HG03039 (cell line): ENCODE results near the gene MPP1.
A peak's percentile ranks its signal among the peaks of the same experiment; 100 is the strongest.

Experiments used
- ATAC-seq: cut with Tn5 transposase; IDR thresholded peaks from one replicate; pipeline ENCODE4 v1.9.1; 2021; ENCODE audit warnings: mild to moderate bottlenecking, moderate library complexity; ENCODE audit not compliant: unreplicated experiment

MPP1 gene

DNA sequence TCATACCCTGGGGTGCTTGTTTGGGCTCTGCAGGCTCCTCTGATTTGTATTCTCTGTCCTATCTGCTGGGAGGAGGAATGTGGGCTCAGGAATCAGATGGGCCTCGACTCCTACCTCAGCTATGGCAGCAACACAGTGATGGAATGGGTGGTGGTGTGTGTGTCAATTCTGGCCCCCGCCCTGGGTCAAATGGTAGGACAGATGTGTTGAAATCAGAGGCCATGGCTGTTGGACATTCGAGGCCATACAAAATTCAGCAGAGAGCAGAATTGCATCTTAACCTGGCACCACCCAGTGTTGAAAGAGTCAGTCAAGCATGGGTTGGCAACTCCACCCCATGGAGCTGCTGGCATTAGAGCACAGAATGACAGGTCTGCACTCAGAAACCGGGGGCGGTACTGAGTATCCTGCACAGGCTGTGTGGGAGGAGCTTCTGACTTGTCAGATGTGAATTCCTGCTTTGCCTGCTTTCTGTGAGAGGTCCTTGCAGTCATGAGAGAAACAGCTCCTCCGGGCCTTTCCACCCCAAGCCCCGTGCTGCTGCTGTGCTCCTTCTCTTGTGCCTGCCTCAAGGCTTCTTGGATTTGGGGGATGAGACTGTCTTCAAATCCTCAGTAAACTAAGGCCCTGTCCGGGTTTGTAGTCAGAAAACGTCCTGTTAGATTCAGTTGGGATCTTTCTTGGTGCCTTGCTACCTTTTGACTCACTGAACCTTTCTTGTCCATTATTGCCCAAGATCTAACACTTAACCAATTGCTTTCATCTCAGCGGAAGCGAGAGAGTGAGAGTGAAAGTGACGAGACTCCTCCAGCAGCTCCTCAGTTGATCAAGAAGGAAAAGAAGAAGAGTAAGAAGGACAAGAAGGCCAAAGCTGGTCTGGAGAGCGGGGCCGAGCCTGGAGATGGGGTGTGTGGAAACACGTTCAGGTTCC is 29.6 kb downstream of the MPP1 start:
- ATAC-seq = no peak

DNA sequence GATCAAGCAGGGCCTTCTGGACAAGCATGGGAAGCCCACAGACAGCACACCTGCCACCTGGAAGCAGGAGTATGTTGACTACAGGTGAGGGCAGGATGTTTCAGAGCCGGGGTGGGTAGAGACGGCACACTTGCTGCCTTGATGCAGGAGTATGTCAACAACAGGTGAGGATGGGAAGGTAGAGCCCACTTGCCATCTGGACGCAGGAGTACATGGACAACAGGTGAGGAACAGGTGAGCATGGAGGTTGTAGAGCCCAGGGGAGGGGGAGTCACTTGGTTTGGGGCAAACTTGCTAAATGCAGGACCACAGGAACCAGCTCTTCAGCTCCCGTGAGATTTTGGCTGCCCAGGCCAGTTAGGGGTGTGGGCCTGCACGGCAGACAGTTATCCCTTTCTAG is 30.7 kb downstream of the MPP1 start:
- ATAC-seq = no peak

DNA sequence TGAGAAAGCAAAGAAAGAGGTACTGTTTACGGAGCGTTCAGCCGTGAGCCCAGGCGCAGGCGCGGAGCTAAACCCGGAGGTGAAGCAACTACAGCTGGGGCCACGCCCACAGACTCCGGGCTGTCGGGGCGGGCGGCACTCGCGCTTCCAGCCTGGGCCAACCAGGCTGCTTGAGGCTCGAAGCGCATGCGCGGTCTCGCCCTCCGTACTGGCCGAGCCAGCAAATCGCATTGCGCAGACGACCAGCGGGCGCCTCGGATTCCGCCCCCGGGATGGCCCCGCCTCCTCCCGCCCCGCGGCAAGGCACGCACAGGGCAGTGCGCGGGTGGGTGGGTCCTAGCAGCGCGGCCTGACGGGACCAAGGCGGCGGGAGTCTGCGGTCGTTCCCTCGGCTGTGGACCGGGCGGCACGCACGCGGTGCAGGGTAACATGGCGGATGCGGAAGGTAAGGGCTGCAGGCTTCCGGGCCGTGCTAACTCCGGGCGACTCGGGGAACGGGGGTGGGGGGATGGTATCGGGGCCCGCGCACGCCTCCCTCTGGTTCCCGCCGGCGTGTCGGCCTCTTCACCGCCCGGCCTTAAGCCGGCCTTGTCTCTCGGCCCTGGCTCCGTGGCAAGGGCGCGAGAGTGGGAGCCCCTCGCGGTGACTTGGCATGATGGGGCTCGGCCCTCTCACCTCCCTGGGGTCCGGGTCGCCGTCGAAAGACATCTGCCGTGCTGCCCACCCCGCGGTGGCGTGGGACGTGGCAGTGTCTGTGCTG is 42.6 kb downstream of the MPP1 start, which contains the start of gene DKC1:
DKC1 (plus strand) TSS at position 328 of the 760 bp plus-strand sequence; CDS start at position 430, 102 bp downstream.
- ATAC-seq = peak; percentile 87

DNA sequence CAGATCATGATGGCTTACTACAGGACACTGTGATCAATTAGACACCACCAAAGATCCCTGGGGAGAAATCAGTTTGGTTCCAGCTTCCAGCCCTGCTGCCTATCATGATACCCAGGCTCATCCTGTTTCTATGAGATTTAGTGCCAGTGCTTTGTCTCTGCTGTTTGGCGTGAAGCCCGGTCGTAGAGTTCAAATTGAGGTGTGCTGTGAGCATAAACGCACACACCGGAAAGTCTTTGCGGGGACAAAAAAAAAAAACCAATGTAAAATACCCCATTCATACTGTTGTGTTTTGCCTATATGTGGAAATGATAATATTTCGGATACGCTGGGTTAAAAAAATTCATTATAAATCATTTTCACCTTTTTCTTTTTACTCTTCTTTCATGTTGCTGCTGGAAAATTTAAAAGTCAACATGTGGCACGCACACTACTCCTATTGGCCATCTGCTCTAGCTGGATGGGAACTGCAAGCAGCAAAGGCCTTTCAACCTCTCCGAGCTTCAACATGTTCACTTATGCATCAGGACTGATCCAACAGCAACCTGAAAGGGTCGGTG is 43.2 kb downstream of the MPP1 start:
- ATAC-seq = no peak

DNA sequence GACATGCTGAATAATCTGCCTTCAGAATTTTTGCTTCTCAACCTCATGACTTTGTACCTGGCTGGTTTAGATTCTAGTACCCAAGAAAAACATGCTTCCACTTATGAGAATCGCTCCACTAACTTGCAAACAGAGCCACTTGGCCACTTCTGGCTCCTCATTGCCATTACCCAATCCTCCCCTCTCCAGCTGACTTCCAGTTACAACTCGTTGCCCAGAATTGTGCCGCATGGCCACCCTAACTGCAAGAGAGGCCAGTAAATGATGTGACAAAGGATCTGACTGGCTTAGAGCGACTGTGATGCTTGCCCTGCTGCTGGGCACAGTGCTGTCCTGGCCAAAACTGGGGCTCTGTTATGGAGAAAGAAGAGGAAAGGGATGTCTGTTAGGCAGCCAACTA is 46.6 kb downstream of the MPP1 start:
- no peak for ATAC-seq

DNA sequence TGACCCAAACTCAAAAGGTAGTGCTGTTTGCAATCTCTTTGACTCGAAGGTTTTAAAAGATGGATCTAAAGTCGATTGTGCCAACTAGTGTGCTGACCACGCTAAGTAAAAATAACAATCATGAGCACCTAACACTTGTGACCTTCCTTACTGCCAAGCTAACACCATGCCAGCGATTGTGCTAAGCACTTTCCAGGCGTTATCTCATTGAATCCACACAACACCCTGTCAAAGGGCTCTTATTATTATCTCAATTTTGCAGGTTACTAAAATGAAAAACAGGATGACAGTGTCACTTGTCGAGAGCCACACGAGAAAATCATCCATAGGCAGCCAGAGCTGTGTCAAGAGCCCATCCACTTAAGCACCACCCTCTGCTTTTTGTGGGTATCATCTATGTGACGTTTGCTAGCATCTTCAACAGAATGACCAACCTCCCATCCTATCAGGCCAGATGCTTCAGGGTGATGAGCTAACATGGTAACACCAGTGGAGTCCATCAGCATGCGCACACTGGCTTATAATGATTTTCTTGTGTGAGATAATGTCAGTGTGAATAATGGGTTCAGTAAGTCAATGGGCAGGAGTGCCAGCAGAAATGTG is 53.5 kb downstream of the MPP1 start:
- no peak for ATAC-seq

DNA sequence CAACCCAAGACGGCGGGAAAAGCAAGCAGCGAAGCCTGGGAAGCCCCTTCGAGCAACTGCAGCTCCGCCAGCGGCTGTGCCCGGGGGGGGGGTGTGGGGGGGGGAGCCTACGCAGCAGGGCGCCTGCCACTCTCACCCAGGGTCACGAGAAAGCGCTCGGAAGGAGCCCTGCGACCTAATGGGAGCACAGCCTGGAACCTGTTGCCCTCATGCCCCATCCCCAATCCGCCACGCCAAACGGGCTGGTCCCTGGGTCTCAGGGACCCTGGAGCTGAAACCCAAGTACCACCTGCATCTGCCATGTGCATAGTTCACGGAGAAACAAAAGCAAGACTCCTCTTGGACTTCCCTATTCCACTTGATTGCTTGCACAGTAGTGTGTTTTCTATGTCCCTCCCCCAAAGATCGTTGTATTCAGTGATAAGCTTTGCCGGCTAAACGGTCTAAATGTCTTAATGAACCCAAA is 54.0 kb downstream of the MPP1 start:
- ATAC-seq = no peak

DNA sequence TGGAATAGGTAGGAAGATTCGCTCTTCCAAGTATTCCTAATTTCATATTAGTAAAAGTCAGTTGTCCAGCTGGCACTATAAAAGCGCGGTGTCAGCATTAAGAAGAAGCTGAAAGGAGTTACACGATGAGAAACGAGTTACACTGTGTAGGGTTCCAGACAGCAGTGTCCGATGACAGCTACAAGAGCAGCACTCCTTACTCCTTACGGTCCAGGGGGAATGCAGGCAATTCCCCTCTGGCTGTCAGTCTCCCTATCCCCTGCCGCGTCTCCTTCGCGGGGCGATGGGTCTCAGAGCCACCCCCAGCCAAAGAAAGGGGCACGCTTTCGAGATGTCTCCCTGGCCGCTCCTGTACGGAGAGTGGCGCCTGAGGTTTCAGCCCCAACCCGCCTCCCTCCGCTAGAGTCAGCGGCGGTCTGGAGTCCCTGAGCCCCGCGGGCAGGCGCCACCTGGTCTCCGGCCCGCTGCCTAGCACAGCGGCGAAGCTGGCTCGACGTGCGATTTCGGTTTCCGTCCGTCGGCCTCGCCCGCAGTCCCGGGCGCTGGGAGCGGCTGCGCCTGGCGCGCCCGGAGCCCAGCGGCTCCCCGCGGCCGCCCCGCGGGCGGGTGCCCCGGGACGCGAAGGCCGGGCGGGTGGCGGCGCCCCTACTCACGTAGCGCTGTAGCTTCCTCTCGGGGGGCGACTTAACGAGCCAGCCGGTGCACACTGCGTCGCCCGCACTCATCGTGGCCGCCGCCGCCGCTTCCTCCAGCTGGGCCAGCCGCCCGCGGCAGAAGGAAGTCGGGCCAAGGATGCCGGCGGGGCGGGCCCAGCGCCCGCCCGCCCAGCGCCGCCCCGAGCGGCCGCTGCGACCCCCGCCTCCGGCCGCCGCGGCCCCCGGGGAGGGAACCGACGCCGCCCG is 54.7 kb downstream of the MPP1 start, which contains the start of gene GAB3:
GAB3 (minus strand) TSS at position 777 of the 902 bp plus-strand sequence; CDS start at position 725, 52 bp downstream.
- no peak for ATAC-seq

DNA sequence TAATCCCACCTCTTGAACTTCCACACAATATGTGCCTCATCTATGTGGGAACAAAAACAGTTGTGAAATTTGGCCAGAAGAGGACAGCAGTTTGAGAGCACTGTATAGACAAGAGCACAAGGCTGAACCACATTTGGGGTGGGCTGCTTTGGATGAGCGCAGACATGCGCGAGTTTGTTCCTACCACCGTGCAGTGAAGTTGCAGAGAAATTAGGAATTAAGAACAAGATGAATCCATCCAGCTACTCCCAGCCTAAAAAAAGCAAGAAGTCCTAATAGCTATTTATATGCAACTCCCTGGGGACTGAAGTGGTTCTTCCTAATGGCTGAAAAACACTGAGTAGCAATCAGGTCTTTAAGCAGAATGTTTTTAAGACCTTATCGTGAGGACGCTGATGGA is 55.4 kb downstream of the MPP1 start:
- no peak for ATAC-seq

DNA sequence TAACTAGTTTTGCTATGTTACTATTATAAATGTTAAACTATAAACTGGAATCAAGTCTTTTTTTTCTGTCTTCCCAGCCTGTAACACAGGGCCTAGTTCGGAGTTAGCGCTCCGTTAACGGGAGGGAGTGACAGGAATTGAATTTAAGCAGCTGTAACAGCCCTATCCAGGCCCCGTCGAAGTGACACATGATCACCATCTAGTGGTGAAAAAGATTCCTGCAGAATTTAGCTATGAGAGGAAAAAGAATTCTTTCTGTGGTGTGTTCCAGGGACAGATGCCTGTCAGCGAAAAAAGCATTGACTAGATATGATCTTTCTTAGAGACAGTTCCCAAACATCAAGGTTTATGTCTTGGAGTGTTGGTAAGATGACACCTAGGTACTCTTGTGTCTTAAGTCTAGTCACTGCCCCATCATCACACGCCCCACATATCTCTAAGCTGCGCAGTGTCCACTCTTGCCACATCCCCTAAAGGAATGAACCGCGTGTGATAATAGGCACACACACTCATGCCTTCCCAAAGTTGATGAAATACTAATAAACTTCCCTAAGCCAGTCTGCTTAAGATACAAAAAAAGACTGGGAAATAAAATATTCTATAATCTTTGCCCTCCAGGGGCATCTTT is 56.5 kb downstream of the MPP1 start:
- no peak for ATAC-seq

DNA sequence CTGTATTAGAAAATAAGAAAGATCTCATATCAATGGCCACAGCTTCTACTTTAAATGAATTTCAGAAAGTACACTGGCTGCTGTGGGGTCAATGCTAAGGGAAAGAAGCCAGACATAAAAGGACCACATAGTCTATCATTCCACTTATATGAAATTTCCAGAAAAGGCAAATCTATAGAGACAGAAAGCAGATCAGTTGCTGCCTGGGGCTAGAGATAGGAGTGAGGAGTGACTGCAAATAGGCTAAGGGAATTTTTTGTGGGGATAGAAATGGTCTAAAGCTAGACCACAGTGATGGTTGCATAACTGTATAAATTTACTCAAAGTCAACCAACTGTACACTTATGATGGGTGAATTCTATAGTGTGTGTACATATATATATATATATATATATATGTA is 62.7 kb downstream of the MPP1 start:
- no peak for ATAC-seq

DNA sequence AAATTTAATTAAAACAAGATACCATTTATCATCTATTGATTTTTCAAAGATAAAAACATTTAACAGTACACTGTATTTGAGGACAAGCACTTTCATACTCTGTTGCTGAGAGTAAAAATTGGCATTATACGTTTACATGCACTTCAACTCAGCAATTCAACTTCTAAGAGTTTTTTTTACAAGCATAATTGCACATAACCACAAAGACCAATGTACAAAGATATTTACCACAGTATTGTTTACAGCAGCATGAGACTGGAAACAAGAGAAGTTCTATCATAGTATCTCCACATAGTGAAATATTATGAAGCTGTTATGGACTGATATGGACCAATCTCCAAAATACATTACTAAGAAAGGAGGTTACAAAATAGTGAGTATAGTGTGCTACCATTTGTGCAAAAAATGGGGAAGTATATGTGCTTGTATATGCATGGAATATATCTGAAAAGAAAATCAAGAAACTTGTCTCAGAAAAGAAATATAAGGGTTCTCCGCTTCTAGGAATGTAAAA is 65.3 kb downstream of the MPP1 start:
- ATAC-seq = no peak

DNA sequence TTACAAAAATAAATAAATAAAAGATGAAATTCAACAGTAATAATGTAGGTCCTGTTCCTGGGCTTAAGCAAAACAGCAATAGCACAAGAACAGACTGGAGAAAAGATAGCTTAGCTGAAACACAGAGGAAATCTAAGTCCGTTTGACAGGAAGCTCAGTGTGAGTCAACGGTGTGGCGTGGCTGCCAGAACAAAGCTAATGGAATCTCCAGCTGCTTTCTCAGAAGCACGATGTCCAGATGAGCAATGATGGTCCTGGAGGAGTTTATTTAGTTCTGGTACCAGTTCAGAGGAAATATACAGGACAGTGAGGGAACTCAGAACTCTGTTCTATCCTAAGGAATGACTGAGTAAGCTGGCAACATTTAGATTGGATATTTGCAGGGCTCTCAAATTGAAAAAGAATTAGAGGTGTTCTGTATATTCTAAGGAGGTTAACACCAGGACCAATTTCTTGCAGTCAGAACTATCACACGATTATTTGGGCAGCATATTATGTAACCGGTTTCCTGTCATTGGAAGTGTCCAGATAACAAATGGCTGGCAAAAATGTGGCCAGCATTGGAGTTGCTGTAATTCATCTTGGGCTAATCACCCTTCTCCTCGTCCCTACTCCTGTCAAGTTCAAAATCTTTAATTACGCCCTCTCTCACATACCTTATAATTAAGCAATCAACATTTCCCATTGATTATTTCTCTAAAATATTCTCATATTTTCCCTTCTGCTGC is 67.1 kb downstream of the MPP1 start:
- no peak for ATAC-seq

DNA sequence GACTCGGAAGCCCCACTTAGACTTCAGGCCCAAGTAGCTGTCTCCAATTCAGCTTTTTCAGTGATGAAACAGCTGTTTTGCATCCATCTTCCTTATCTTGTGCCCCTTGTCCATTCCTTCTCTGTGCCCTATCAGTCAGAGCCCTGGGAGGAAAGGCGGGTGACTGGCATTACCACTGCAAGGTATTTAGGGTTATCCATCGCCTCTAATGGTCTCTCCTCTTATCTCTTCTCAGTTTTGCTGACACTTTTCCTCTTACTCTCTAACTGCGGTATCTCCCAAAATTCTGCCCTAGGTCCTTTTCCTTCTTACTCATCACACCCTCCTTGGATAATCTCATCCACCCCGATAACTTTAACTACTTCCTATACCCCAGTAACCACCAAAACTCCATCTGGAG is 68.1 kb downstream of the MPP1 start:
- no peak for ATAC-seq

DNA sequence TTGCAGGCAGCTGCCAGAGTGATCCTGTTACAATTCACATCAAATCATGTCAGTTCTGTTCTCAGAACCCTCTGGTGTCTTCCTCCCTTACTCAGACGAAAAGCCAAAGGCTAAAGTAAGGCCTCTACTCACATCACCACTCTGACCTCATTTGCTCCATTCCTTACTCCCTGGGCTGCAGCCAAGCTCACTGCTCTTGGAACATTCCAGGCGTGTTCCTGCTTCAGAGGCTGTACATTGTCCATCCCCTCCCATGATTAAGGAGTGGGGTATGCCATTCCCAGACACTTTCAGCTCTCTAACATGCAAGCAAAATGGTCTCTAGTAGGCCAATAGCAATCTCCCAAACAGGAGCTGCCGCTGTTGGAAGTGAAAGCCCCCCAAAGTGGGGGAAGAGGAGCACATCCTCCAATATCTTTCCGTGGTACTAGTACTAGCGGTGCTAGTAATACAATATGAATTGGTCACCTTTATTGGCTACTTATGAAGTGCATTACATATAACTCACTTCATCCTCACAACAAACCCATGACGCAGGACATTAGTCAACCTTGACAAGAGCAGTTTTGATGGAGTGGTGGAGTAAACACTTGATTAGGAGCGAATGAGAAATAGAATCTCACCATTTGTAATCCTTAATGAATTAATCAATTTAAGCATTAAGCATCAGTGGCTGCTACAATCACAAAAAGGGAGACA is 69.4 kb downstream of the MPP1 start:
- no peak for ATAC-seq

DNA sequence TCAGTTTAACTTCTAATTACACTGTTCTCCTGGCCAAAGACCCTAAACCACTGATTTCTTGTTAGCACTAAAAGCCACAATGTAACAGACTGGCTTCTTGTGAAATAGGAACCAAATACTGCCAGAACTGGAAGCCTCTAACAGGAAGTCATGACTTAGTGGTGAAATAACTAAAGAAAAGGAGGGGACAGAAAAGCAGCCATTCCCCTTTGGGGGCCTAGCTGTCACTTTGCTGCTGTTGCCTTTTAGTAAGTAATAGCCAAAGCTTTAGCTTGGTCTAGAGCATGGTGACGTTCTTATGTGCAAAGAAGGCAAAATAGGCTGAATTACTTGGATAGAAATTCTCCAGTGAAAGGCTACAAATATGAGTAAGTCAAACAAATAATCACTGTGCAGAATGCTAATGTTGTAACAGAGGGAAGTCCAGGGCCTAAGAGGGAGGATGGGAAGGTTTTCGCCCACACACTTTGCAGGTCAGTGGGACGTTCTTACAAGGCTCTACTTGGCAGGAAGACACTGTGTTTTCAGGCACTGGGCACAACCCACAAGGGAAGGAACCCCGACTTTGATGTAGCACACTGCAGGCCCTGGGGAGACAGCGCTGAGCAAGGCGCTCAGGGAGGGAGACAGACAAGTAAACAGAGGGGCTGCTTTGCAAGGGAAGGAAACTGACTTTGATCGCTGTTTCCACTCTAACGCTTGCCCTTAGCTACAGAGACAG is 71.1 kb downstream of the MPP1 start:
- no peak for ATAC-seq

DNA sequence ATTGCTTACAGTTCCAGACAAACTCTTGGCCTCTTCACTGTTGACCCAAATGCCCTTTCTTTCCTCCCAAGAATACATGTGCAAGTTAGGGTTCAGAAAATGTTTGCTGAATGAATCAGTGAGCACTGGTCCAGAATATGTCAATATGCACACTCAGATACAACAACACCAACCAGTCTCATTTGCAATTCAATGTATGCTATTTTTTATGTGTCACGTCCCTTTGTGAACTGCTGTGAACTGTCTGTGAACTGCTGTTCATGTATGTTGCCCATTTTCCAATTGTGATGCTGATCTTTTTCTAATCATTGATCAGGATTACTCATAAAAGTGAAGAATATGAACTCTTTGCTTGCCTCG is 72.2 kb downstream of the MPP1 start:
- no peak for ATAC-seq
